ENCODE data around the gene INS.

INS gene

DNA sequence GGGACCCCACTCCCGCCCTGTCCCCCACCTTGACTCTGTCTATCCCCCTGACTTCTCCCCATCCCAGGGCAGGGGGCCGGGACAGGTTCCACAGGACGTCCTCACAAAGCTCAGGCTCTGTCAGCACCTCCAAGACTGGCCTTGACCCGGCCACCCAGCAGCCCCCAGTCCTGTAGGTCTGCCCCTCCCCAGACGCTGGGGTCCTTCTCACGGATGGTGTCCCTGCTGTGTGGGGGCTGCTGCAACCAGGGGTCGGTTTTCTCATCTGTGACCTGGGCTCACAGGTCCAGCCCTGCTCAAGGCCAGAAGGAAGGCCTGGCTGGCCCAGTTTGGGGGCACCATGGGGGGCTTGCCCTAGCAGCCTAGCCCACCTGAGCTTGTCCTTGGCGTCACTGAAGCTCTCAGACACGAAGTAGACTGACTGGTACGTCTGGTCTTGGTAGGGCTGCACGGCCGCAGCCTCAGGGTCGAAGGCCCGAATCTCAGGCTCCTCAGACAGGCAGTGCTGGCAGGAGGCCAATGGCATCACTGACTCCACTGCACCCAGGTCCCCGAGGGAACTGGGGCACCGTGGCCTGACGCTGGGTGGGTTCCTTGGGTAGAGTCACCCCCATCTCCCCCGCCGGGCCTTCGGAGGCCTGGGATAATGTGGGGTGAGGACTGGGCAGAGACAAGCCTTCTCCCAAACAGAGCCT is 4.0 kb upstream of the INS start:
- no peak for DNase-seq (ENCODE audit: low spot score)

DNA sequence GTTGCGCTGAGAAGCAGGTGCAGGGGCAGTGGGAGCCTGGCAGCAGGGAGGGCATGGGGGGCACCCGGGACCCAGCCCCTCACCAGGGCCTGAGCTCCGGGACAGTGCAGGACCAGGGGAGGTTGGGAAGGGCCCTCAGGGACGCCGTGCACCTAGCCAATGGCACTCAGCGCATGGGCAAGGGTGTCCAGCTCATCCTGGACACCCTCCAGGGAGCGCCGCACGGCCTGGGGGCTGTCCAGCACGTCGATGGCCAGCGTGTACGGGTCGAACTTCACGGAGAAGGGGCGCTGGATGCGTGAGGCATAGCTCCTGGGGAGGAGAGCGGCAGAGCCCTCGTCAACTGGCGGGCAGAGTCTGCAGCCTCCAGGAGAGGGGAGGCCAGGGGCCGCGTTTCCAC is 3.1 kb upstream of the INS start:
- no peak for DNase-seq (ENCODE audit: low spot score)

DNA sequence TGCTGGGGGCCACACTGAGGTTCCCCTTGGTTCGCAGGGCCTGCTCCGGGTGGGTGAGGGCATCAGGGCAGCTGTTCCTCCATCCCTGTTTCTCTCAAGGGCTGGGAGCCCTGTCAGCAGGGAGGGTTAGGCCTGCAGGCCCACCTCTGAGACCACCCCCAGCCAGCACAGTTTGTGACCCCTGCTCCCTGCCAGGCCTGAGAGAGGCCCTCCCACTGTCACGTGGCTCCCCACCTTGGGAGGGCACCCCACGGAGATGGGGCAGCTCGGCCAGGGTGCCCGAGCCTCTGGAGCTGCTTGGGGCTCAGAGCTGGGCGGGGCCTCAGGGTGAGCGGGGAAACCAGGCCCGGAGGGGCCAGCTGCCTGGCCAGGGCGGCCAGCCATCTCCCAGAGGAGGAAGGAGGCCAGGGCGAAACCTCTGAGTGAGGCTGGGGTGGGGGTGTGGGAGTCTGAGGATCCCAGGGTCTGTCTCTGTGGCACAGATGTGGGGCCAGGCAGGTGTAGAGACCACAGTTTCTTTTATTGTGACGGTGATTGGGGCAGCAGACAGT is 2.5 kb upstream of the INS start:
- no peak for DNase-seq (ENCODE audit: low spot score)

DNA sequence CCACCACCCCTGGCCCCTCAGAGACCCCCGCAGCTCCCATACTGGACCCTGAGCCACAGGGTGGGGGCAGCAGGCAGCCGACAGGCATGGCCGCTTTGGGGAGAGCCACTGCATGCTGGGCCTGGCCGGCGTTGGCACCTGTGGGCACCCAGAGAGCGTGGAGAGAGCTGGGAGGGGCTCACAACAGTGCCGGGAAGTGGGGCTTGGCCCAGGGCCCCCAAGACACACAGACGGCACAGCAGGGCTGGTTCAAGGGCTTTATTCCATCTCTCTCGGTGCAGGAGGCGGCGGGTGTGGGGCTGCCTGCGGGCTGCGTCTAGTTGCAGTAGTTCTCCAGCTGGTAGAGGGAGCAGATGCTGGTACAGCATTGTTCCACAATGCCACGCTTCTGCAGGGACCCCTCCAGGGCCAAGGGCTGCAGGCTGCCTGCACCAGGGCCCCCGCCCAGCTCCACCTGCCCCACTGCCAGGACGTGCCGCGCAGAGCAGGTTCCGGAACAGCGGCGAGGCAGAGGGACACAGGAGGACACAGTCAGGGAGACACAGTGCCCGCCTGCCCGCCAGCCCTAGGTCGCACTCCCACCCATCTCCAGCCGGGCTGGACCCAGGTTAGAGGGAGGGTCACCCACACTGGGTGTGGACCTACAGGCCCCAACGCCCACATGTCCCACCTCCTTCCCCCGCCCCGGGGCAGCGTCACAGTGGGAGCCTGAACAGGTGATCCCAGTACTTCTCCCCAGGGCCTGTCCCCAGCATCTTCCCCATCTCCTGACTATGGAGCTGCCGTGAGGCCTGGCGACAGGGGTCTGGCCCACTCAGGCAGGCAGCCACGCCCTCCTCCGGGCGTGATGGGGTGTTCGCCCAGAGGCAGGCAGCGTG is 1.2 kb downstream of the INS start:
- DNase-seq (ENCODE audit: low spot score) = no peak

DNA sequence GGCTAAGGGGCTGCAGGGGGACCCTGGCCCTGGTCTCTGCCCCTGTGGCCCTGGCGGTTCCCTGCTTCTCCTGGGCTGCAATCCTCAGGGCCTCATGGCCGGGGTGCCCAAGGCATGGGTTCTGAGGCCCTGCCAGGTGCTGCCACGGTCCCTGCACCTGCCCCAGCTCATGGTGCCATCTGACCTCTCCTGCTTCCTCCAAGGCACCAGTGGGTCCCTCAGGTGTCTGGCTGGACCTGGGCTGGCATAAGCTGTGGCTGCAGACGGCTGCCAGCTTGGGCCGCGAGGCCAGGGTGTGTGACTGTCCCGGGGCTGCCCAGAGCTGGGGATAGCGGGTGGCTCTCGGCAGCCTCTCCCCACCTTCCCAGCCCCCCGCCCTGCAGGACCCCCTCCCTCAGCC is 2.0 kb downstream of the INS start:
- DNase-seq (ENCODE audit: low spot score) = no peak

DNA sequence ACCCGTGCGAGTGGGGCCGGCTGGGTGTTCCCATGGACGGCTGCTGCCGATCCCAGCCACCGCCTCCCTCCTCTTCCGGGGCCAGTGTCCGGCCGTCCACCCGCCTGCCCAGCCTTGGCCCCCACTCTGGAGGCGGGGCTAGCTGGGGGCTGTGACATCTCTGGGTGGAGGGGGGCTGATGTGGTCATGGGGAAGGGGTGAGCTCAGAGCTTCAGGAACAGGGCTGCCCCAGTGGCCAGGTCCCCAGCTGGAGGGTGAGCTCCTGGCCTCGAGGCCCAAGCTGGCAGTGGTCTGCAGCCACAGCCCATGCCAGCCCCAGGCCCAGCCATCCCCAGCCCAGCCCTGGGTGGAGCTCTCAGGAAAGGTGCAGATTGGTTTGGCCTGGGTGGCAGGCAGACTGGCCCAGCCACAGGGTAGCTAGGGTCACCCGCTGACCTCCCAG is 2.7 kb downstream of the INS start:
- no peak for DNase-seq (ENCODE audit: low spot score)

DNA sequence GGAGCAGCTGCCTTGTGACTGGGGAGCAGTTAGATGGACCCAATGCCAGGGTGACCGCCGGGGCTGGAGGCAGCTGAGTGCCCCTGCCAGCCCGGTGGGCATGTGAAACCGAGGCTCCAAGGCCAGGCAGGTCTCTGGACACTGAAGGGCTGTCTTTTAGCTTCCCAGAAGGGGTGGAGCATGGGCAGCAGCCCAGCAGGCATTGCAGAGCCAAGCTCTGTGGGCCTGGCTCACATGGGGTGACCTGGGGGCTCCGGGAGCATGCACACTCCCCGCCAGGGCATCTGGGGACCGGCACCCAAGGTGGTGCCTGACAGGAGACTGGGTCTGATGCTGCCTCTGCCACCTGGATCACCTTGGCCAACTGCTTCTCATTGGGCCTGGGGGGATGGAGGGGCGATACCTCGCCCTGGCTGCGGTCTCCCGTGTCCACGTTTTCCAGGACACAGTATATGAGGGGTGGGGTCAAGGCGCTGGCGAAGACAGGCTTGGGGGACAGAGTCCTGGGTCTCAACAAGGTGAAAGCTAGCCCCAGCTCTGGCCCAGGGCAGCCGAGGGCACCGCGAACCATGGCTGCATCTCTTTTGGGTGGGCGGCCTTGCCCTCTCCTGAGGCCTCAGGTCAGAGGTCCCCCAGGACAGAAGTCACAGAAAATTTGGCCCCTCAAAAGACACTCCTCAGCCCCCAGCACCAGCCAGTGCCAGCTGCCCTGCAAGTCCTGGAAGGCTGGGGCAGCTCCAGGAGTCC is 3.5 kb downstream of the INS start:
- DNase-seq (ENCODE audit: low spot score) = no peak

DNA sequence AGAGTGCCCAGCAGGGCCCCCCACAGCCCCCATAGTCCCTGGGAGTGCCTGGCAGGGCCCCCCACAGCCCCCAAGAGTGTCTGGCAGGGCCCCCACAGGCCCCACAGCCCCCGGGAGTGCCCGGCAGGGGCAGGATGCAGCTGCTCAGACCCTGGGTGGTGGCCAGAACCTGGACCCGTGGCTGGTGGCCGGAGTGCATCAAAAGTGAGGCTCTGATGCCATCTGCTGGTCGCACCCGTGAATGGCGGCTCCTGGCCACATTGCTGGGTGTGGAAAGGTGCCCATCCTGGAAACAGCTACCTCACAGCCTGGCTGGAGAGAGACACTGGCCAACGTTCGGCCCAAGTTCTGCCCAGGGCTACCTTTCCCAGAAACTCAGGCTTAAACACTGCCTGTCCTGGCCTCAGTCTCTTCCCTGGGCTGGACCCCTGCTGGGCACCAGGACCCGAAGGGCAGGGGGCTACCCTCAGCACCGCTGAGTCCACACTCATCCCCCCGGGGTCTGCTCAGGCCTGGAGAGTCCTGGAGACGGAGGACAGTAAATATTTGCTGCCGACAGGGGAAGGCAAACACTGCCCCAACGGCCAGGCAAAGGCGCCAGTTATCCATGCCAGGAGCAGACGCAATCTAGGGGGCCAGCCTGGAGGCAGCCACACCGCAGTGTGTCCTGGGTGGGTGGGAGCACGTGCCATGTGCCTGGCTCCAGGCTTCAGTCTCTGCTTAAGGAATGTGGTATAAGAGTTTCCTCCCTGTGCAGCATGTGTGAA is 4.4 kb downstream of the INS start:
- peak; percentile 67 for DNase-seq (ENCODE audit: low spot score)

DNA sequence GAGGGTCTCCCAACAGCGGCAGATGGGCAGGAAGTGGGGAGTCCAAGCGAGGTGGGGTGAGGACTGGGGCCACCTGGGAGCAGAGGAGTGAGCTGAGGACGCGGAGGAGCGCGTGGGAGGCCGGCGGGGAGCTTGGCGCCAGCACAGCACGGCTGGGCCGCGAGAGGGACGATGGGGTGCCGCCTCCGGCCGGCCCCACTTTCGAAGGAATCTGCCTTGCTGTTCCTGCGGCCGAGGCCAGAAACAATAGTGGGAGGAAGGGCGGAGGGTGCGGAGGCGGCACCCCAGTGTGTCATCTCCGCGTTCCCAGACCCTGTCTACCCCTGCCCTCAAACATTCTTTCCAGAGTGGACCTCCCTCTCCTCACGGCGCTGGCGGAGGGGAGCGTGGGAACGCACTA is 5.5 kb downstream of the INS start:
- DNase-seq (ENCODE audit: low spot score) = no peak

DNA sequence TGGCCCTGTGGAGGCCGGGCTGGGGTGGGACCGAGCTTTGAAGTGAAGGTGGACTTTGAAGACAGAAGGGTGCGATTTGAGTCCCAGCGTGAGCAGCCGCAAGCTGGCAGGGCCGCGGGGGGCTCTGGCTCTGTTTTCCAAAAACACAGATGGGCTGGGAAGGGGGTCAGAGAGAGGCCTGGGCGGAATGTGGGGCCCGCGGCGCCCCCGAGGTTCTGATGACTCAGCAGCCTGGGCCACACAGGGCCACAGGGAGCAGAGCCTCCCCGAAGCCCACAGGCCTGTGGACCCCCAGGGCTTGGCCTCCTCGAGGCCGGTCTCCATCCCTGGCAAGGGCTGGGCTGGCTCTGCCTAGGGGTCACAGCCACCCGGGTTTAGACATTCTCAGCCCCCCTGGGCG is 6.1 kb downstream of the INS start:
- no peak for DNase-seq (ENCODE audit: low spot score)

DNA sequence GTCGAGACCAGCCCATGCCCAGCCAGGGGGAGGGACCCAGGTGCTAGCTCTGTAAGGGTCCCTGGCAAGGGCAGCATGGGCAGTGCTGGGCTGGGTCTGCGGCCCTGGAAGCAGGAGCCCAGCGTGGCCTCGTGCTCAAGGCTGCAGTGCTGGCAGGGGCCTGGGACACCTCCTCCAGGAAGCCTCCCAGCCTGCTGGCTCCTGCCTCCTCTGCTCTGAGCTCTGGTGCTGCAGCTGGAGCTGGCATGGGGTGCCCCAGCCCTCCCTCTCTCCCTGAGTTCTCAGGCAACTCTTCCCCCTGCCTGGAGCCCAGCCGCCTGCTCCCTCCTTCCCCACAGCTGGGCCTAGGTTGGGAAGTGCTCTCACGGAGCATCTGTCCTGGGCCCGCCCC is 6.8 kb downstream of the INS start:
- DNase-seq (ENCODE audit: low spot score) = no peak

DNA sequence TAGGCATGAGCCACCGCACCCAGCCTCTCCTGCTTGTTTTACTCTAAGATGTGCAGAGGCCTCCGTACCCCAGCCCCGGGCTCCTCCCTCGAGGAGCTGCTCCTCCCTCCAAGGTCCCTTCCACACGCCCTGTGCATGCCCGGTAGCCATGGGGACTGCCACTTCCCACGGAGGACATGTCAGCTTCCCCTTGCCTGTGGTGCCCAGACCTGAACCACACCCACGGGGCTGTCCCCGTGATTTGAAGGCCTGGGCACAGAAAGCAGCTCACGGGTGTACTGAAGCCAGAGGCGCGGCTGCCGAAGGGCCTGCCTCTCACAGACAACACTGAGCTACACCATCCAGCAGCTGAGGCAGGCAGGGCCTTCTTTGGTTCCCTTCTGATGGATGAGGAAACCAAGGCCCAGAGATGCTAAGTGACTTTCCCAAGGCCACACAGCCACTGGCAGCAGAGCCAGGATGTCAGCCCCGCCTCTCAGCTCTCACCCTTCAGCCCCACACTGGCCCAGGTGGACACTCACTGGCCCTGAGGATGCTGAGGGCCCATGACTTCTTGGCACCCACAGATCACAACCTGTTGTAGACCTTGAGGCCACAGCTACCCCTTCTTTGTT is 7.3 kb downstream of the INS start:
- DNase-seq (ENCODE audit: low spot score) = no peak

DNA sequence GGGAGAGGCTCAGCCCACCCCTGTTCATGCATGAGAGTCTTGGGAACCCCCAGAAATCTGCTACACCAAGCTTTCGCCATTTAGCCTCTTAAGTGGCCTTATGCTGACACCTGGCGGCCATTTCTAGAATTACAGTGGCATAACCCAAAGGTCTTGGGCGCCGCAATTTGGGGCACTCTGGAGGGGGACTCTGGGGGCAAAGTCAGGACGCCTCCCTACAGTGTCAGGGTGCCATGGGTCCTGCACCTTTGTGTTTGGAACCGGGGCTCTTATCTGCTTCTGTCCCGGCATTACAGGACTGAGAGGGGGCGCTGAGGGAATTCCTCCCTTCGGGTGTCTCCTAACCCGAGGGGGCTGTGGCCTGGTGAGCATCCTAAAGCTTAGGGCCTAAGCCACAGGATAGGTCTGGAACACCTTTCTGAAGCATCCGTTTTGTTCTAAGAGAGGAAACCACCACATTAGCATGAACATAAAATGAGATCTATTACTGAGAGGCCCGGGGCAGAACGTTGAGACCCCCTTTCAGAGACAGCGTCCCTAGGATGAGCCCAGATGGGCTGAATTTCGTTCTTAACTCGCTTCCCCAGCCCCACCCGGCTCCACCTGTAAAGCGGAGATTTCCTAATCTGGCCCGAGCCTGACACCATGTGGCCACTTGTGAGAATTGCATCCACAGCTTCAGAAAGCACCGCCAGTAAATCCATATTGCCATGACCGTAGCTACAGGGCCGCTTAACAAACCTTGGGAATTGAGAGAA is 9.3 kb downstream of the INS start:
- DNase-seq (ENCODE audit: low spot score) = peak; percentile 87

DNA sequence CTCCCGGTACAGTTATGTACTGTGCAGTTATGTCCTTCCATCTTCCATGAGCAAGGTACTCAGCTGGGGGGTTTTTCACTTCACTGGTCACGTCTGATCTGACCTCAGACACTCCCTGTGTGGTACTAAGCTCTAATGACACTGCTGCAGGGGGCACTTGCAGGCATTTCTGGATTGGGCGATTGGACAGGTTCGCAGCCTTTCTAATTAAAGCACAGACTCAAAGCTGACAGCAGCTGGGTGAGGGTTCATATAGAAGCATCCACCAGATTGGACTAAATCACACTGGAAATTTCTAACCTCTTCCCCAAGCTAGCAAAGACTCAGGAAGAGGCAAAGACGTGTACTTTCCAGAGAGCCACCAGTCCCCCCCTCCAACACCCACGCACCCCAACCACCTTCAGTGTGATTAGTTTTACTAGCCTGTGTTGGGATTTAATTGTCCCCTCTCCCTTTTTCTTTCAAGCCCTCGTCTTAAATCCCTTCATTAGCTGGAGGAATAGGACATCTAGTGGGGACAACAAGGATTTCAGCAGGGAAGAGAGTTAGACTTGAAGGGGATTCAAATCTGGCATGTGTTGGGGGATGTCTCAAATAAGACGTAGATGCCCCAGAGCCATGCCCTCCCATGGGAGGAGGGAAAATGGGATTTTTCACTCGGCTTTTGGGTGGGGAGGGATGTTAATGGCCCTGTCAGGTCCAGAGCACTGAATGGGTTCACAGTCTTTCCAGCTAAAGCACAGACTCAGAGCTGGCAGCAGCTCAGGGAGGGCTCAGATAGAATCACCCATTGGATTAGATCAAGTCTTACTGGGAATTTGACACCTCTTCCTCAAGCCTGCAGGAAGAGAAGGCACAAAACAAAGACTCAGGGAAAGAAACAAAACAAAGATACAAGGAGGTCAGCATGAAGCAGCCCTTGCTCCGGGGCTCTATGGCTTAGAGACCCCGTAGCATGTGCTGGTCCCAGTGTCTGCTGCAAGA is 10.9 kb downstream of the INS start:
- no peak for DNase-seq (ENCODE audit: low spot score)

DNA sequence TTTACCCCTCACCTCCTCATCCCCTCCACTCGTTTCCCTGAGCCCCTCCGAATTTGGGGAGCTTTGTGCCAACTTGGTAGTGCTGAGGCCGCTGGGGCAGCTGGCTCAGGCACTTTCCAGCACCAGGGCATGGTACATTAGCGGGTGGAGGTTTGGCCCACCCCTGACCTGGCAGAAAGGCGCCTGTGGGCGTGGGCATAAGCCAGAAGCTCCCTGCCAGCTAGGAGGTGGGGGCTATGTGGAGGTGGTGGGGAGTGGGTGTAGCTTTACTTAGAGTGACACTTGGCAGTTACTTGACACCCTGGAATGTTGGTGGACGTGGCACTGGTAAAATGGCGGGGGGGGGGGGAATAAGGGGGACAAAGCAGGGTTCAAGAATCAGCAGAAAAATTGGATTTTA is 11.5 kb downstream of the INS start:
- DNase-seq (ENCODE audit: low spot score) = no peak

DNA sequence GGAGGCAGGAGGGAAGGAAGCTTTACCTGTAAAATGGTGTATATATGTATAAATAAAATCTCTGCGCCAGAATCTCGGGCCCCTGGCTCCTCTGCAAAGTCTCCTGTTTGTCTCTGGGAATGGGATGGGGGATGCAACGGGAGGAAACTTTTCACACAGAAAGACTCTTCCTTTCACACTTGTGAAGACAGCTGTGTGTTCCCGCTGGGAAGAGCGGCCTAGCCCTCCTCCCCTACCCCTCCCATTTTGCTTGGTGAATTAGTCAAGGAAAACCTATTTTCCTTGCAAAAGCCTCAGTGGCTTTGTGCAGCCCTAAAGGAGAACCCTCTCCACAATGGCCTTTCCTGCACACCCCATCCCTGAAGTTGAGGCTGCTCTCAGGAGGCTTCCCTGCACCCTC is 12.4 kb downstream of the INS start:
- no peak for DNase-seq (ENCODE audit: low spot score)

DNA sequence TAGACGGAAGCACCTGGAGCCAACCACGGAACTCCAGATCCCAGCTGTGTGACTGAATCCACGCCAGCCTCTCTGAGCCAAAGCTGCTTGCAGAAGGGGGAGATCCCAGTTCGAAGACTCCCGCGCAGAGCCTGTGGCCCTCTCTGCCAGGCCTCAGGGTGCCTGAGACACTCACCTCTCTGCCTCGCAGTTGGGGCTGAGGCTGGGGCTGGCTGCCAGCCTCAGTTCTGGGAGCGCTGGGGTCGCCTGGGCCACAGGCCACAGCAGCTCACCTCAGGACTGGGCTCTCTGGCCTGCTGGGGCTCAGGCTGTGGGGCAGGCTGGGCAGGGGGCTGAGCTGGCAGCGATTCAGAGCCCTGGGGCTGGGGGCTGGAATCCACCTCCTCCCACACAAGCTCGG is 13.6 kb downstream of the INS start:
- DNase-seq (ENCODE audit: low spot score) = no peak

DNA sequence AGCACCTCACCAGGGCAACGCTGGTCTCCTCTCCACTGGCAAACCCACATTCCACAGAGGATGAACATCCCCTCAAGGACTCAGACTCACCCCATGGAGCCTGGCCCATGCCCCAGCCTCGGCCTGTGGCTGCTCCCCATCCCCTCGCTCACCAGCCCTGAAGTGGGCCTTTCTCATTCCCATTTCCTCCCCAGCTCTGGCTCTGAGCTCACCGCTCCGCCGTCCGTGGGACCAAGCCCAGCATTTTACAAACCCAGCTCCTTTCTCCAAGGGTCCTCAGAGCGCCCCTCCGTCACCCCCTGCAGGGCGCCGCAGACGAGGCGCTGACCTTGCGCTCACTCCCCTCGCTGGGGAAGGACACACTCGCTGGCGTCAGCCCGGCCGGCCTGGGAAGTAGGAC is 15.0 kb downstream of the INS start:
- no peak for DNase-seq (ENCODE audit: low spot score)

DNA sequence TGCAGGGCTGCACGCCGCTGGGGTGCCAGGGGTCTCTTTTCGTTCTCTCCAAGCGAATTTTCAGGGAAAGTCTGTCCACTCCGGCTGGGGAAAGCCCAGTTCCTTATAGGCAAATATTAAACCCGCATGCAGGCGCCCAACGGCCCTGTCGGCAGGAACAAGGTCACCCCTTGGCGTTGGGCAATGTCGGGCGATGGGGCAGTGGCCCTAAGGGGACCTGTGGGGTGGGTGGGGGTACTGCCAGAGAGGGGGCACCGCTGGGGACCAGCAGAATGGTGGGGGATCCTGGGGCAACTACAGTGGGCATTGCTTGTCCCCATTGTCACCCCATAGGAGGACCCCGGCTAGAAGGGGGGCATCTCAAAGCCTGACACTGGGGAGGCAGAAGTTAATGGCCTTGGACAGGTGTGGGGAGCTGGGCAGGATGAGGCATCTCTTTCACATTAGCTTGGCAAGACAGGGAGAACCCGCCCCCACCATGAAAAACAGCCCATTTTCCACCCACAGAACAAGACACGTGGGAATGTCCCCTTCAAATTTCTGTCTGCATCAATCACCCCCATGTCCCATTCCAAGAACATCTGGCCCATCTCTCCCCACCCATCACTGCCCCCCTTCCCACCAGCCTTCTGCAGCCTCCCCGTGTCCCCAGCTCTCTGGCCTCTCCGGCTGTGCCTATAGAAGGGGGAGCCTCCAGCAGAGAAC is 16.3 kb downstream of the INS start:
- DNase-seq (ENCODE audit: low spot score) = no peak
